Activated T-cell treated with anti-CD3 and anti-CD28 coated beads for 24 hours (primary cell): ENCODE data around the gene SIPA1.
"Not testable (repeated sequence)": the region's sequence is repeated elsewhere in the genome, so short reads cannot be mapped to it uniquely, and the experiment has no call there.

Experiments
- DNase-seq: peaks from one replicate; pipeline ENCODE4 v3.0.0-alpha.2; 2020; ENCODE audit warnings: low read depth

The SIPA1 gene

DNA sequence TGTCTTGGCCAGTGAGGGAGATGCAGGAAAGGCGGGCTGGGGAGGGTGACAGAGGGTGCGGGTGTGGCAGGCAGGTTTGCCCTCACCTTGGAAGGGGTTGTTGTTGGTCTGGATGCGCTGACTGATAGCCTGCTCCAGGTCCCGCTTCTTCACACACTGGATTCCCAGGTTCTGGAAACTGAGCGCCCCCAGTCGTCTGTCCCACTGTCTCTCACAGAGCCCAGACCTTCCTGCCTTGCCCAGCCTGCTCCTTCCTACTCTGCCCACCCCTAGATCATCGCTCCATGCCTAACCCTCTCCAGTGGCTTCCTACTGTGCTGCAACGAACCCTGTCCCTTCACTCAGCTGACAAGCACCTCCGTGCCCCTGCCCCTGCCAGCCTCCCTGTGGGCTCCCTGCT is 22.1 kb downstream of the SIPA1 start:
- no peak for DNase-seq

DNA sequence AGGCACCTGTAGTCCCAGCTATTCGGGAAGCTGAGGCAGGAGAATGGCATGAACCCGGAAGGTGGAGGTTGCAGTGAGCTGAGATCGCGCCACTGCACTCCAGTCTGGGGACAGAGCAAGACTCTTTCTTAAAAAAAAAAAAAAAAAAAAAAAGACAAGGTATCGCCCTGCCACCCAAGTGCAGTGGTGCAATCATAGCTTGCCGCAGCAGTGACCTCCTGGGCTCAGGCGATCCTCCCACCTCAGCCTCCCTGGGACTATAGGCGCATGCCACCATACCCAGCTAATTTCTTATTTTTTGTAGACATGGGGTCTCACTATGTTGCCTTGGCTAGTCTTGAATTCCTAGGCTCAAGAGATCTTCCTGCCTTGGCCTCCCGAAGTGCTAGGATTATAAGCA is 23.0 kb downstream of the SIPA1 start:
- not testable (repeated sequence) for DNase-seq

DNA sequence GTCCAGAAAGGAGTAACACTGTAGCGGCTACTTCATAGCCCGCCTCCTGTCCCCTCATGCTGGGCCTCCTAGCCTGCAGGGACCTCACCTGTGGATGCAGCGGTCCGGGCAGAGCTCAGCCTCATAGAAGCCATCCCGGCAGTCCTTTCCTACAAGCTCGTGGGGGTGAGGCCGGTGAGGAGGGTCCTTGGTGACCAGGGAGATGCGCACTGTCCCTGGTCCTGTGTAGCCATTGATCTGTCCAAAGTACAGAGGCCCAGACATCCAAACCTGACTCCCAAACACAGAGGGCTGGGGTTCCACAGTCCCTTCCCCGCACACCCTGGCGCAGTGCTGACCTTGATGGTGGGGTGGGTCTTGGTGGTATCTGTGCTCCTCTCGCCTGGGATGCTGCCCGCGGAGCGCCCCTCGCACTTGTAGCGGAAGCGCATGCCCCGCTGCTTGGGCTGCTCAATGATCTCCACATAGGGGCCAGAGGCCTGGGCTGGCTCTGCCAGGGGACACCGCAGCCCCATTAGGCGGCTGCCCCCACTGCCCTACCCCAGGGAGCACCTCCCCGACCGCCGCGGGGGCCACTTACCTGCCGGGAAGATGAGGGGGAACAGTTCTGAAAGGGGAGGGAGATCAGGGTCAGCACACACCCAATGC is 23.8 kb downstream of the SIPA1 start:
- no peak for DNase-seq

DNA sequence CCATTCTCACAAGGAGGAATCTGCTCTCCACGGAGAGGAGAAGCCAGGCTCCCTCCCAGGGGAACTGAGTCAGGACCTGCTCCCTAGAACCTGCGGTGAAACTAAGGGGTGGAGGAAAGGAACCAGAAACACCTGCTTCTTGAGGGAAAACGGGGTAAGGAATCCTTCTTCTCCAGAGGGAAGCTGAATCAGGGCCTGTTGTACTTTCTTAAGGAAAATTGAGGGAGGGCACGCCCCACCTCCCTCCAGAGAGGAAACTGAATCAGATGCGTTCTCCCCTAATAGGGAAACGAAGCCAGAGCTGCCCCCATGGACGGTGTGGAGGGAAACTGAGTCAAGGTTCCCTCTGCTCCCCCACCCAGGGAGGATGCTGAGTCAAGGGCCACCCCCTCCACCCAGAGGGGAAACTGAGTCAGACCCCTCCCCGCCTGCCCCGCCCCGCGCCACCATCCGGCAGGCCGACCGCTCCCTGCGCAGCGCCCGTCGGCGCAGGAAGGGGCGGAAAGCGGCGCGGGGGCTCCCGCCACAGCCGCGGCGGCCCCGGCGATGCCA is 24.4 kb downstream of the SIPA1 start:
- no peak for DNase-seq

DNA sequence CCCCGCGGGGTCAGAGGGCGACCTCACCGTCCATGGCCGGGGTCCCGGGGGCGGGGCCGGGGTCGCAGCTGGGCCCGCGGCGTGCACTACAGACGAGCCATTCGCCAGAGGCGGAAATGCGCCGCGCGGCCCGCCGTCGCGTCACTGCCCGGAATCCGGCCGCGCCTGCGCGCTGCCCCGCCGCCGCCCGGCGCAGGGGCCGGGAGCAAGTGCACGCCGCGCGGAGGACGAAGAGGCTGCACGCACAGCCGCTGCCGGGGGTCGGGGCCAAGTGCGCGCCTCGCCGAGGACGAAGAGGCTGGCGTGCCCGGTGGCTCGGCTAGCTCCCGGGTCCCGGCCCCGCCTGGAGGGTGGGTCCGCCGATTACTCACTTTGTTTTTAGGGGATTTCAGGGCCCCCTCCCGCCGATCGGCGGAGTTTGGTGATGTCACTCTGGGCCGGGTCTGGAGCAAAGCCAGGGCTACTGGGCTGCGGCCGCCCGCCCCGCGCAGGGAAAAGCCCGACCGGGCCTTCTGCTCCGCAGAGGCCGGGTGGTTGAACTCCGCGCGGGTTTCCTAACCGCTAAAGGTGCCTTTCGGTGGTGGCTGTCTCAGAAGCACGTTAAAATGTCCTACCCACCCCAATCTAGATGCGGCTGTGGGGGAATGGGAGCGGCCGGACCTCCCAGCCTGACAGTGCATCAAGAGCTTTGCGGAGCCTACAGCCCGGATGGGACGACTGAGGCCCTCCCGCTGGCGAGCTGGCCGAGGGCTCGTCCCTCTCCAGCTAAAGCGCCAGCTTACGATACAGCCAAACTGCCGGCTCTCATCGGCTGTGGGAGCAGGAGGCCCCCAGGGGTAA is 25.1 kb downstream of the SIPA1 start, which contains the start of gene RELA:
RELA (minus strand) TSS at position 118 of the 840 bp plus-strand sequence; CDS start at position 34, 84 bp downstream.
- DNase-seq, result peak; percentile 87

DNA sequence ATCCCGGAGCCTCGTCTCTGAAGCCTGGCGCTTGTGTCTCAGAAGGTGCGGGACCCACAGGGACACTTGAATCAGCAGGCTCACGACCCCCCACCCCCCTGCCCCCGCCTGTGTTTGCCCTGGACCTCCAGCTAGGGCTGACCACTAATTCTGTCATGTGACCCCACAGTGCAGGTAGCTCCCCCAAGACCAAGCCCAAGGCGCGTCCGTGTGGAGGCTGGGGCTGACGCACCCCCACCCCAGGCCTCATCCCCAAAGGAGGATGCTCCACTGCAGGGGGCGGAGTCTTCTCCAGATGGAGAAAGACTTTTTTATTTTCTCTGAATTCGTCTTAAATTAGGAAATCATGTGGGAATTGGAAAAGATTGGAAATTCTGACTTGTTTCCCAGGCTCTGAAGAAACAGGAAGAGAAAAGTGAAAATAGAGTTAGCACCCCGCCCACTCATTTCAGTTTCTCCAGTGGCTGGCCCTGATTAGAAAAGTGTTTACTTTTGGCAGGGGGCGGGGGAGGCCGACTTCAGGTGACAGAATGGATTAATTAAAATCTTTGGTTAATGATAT is 25.8 kb downstream of the SIPA1 start:
- DNase-seq, result peak; percentile 32

DNA sequence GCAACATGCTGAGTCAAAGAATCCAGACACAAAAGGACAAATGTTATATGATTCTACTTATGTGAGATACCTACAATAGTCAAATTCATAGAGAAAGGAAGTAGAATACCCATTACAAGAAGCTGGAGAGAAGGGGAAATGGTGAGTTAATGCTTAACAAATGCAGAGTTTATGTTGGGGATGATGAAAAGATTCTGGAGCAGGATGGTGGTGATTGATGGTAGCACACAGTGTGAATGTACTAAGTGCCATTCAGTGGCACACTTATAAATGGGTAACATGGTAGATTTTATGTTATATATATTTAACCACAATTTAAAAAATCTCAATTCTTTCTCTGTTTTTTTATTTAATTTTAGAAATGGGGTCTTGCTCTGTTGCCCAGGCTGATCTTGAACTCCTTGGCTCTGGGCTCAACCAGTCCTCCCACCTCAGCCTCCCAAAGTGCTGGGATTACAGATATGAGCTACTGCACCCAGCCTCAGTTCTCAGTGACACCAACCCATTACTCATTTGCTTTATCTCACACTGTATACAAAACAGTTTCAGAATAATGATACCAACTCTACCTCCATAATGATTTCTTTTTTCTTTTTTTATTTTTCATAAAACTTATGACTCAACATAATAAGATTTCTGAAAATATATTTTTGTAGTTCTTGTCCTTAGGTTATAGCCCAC is 34.4 kb downstream of the SIPA1 start:
- no peak for DNase-seq

DNA sequence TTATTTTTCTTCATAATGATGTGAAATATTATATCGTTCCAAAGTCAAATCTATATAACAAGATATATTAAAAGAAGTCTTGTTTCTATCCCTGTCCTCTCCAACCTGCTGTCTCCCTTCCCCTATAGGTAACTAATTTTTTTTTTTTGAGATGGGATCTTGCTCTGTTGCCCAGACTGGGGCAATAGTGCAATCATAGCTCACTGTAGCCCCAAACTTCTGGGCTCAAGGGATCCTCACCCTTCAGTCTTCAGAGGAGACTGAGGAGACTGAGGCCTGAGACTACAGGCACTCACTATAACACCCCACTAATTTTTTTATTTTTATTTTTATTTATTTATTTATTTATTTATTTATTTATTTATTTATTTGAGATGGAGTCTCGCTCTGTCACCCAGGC is 35.1 kb downstream of the SIPA1 start:
- no peak for DNase-seq

DNA sequence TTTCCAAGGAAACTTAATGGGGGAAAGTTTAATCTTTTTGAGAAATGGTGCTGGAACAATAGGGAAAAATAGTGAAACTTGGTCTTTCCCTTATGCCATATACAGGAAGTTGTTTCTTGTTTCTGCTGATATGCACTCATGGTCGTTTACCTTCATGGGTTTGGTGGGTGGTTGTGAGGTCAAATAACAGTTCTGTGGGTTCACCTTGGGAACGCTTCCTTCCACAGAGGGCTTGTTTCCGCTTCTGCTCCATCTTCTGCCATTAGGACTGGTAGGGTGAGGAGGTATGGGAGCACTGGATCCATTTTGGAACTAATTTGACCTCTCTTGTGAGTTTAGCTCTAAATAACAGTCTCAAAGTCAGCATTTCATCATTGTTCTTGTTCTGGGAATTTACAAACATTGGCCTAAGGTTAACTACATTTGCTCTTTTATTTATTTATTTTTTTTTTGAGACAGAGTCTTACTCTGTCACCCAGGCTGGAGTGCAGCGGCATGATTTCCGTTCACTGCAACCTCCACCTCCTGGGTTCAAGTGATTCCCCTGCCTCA is 42.4 kb downstream of the SIPA1 start:
- no peak for DNase-seq

DNA sequence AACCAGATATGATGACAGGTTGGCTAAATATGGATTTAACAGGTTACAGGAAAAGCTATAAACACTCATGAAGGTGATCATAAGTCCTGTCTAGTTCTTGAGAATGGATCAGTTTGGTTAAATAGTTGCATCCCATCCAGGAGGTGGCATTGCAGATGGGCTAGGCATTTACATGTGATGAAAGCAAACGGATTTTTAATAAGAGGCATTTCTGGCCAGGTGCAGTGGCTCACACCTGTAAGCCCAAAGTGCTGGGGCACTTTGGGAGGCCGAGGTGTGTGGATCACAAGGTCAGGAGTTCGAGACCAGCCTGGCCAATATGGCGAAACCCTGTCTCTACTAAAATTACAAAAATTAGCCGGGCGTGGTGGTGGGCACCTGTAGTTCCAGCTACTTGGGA is 45.6 kb downstream of the SIPA1 start:
- not testable (repeated sequence) for DNase-seq

DNA sequence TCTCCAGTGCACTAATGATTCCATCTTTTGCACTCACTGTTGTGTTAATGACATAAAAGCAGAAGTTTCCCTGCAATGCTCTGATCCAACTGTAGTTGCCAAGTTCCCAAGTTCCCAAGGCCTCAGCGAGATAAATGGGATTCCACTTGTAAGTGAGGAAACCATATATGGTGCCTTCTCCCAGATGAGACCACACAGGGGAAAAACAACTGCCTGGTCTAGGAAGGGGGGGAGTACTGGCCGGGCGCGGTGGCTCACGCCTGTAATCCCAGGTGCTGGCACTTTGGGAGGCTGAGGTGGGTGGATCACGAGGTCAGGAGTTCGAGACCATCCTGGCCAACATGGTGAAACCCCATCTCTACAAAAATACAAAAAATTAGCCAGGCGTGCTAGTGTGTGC is 48.1 kb downstream of the SIPA1 start:
- DNase-seq, result no peak

DNA sequence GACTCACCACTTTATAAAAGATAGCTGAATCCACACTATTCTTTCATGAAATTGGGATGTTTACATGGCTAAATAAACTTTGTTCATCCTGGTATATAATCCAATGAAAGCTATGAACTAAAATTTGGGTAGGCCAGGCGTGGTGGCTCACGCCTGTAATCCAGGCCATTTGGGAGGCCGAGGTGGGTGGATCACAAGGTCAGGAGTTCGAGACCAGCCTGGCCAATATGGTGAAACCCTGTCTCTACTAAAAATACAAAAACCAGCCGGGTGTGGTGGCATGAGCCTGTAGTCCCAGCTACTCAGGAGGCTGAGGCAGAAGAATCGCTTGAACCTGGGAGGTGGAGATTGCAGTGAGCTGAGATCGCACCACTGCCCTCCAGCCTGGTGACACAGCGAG is 53.9 kb downstream of the SIPA1 start:
- not testable (repeated sequence) for DNase-seq

DNA sequence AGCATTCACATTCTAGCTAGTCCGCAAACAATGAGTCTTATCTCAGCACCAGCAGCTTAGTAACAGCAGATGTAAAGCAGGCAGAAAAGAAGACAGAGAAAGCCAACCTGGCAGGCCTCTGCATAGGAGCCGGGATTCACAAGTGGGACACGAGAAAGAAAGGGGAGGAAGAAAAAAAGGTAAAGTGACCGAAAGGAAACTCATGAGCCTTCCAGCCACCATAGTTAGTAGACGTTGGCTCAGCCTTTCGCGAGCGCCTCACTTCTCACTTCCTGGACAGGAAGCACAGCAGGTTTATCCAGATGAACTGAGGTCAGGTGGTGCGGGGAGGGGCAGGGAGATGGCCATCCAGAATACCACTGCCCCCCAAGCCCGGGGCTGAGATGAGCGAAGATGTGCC is 54.5 kb downstream of the SIPA1 start:
- DNase-seq, result no peak

DNA sequence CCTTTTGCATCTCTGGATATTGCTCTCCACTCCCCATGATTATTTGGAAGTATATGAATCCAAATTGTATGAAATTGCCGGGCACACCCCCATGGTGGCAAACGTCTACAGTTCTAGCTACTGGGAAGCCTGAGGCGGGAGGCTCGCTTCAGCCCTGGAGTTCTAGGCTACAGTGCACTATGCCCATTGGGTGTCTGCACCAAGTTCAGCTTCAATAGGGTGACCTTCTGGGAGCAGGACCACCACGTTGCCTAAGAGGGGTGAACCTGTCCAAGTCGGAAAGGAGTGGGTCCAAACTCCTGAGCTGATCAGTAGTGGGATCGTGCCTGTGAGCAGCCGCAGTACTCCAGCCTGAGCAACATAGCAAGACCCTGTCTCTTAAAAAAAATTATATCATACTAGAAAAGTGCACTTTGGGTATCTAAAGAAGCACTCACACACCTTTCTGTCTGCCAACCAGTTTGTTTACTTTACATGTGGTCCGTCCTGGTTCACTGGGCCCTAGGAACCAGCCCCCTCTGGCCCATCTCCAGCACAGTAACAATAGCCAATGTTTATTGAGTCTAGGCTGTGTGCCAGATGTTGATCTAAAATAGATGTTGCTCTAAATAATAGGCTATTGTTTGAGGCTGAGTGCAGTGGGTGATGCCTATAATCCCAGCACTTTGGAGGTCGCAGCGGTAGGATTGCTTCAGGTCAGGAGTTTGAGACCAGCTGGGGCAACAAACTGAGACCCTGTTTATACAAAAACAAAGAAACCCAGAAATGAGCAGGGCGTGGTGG is 57.7 kb downstream of the SIPA1 start:
- no peak for DNase-seq

DNA sequence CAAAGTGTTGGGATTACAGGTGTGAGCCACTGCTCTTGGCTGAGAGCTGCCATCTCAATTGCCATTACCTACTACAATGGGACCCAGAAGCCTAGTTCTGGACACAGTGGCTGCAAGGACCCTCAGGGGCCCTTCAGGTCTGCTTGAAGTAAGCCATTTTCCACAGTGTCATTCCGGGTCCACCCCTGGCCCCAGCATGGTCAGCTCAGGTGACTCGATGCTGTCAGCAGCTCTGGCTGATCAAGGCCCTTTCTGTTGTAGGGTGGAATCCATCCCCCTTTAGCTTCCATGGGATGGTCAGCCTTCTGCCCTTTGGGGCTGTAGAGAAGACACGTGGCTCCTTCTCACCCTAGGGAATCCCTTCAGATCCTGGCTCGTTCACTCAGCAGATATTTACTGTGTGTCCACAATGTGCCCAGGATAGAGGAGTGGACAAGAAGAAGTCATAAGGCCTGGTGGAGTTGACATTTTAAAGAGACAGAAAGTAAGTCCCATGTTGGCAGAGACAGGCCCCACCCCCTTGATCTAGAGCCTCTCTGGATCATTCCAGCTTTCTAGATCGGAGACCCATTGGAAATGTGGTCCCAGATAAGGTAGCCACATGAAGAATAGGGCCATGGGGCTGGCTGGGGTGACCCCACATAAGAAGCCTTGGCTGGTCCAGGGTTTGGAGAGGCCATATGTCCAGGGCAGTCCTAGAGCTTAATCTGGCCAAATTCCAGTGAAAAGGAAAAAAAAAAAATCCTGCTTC is 59.1 kb downstream of the SIPA1 start:
- DNase-seq, result no peak

DNA sequence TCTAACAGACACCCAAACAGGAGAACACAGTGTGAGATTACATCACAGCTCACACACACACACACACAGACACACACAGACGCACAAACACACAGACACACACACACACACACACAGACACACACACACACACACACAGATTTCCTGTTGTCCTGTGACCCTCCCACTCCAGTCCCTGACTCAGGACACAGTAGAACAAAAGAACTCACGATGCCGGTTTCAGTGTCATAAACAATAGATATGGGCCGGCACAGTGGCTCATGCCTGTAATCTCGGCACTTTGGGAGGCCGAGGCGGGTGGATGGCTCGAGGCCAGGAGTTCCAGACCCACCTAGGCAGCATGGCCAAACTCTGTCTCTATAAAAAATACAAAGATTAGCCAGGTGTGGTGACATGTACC is 60.3 kb downstream of the SIPA1 start:
- DNase-seq, result no peak

DNA sequence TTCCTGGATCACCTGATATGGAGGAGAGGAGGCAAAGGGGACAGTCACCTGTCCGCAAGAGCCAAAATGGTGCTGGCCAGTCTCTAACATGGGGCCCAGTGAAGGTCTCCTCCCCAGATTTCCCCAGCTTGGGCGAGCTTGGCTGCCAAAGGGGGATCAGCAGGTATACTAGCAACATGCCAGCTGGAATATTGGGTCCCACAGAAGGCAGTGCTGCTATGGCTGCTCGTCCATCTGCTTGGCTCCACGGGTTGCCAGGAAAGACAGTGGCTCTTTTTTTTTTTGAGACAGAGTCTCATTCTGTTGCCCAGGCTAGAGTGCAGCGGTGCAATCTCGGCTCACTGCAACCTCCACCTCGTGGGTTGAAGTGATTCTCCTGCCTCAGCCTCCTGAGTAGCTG is 61.4 kb downstream of the SIPA1 start:
- no peak for DNase-seq

DNA sequence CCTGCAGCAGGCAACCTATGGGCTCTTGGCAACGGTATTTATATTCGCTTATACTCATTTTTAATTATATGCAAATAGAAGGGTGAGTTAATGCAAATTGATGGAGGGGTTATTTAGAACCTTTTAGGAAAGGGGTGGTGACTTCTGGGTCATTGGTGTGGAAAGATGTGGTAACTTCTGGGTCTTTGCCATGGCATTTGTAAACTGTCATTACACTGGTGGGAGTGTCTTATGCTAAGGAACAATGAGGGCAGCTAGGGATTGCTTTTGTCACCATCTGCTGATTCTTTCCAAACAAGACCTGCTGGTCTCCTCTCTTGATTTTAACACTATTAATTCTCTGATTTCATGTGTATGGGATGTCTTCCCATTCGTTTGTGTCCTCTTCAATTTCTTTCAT is 62.5 kb downstream of the SIPA1 start:
- no peak for DNase-seq
